Thyroid gland (tissue), 4 donors: ENCODE data around the gene FOXO3.

ENCODE experiments used
- CTCF ChIP-seq, 6 experiments: fragments of 200-600 bp in 3 of 6; fragments of 450-650 bp in 3 of 6; sonication (generic) in 3 of 6; IDR thresholded peaks; one replicate each; pipeline ENCODE4 v1.5.1; 2016 to 2019; ENCODE audit warnings: antibody characterized with exemption in 6 of 6, mild to moderate bottlenecking in 2 of 6, inconsistent platforms in 1 of 6, moderate library complexity in 1 of 6
- POLR2A ChIP-seq, 2 donors: fragments of 450-650 bp; IDR thresholded peaks; one replicate each; pipeline ENCODE4 v1.6.1; 2017; ENCODE audit warnings: antibody characterized with exemption in 2 of 2, mild to moderate bottlenecking in 2 of 2, moderate library complexity in 1 of 2

DNA sequence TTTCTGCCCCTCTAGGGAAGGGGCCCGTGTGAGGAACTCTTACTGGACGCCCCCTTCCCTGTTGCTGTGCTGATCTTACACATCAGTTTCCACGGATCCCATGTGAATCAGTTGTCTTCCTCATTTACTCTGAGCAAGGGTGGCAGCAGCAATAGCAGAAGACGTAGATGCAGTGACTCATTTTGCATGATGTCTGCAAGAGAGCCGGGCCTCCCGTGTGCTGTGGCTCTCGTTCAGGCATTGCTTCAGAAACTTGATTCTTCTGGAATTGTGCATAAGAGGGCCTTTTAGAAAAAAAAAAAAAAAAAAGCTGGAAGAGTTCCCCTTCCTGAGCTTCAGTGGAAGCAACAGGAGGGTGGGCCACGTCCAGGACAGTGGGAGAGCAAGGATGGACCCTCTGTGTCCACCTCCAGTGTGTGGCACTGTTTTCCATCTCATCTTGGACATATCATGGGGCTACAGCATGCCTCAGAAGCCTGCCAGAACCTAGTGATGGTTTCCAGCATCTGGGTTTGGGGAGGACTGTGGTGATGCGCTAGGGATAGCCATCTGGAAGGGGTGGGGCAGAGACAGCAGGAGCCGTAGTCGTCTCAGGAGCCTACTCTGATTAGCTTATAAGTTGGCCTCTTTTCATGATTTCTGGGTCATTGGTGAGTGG is 62.1 kb downstream of the FOXO3 start:
- no peak for TF ChIP-seq CTCF (IDR thresholded peaks at IDR 0.05)
- TF ChIP-seq POLR2A (IDR thresholded peaks at IDR 0.05): no peak
